GM12878 (cell line): Measurements from ENCODE around the gene TM6SF1. TPM values are rescaled to one million over a fixed set of nuclear protein-coding genes. Genes with fewer than 3 reads are reported as not detected.

Experiments
- ATAC-seq: fragments of 200-7000 bp; cut with Tn5 transposase; 3 replicates; pipeline ENCODE4 v1.9.1; 2020; ENCODE audit warnings: mild to moderate bottlenecking, moderate library complexity
- BruUV-seq: library from RNA; stranded (reverse); fragments of 400-500 nt; replicated peaks from 2 replicates; lab custom pipeline; 2021; lab: Mats Ljungman, UMichigan
- CTCF ChIA-PET: fragments of 300-600 bp; sonication (Branson Sonifier 250); formaldehyde crosslinking; extraction: SDS; loops from one replicate; lab custom pipeline; 2021; ENCODE audit warnings: inconsistent platforms; lab: Yijun Ruan, JAX
- POLR2A ChIA-PET: fragments of 350-600 bp; formaldehyde crosslinking; extraction: SDS; loops from one replicate; lab custom pipeline; 2021; ENCODE audit warnings: inconsistent platforms; lab: Charles Lee
- RAD21 ChIA-PET: fragments of 300-600 bp; sonication (Branson Sonifier 250); formaldehyde crosslinking; loops from one replicate; lab custom pipeline; 2023; ENCODE audit warnings: antibody characterized with exemption; ENCODE audit not compliant: unreplicated experiment; lab: Charles Lee
- SMC1A ChIA-PET: fragments of 300-600 bp; sonication (Branson Sonifier 250); formaldehyde crosslinking; loops from one replicate; lab custom pipeline; 2023; ENCODE audit not compliant: unreplicated experiment, uncharacterized antibody; lab: Charles Lee
- DNase-seq: peaks from one replicate; pipeline ENCODE4 v3.0.0-alpha.2; 2011; ENCODE audit warnings: low read depth, low spot score
- FAIRE-seq: peaks from 3 replicates; lab custom pipeline; 2011; peaks lifted over from hg19 to GRCh38; lab: Jason Lieb, UNC
- H2AFZ ChIP-seq: 2 replicates; pipeline ENCODE4 v1.6.0; 2011; ENCODE audit warnings: low read depth, low read length, control low read depth; ENCODE audit not compliant: control insufficient read depth
- H3K27ac ChIP-seq: 2 replicates; pipeline ENCODE4 v1.5.1; 2011; ENCODE audit warnings: control low read depth; ENCODE audit not compliant: control insufficient read depth, insufficient read depth
- H3K27me3 ChIP-seq, 2 experiments: replicated peaks in 1 of 2; 2 replicates each; pipeline versions ENCODE4 v1.6.0 to v1.6.1; 2011; ENCODE audit warnings: low read length in 1 of 2; ENCODE audit not compliant: control insufficient read depth in 2 of 2, insufficient read depth in 2 of 2
- H3K36me3 ChIP-seq, 2 experiments: 2 replicates each; pipeline ENCODE4 v1.5.1; 2011; ENCODE audit warnings: low read length in 1 of 2; ENCODE audit not compliant: control insufficient read depth in 2 of 2, insufficient read depth in 2 of 2
- H3K4me1 ChIP-seq: 2 replicates; pipeline ENCODE4 v1.6.1; 2011; ENCODE audit warnings: mild to moderate bottlenecking, low read length, moderate library complexity, mixed read lengths; ENCODE audit not compliant: control insufficient read depth, insufficient read depth
- H3K4me2 ChIP-seq: 2 replicates; pipeline ENCODE4 v1.6.0; 2011; ENCODE audit warnings: control low read depth; ENCODE audit not compliant: control insufficient read depth, insufficient read depth
- H3K4me3 ChIP-seq: fragments of 200-600 bp; sonication (generic); 2 replicates; pipeline ENCODE4 v1.5.1; 2016
- H3K79me2 ChIP-seq: 2 replicates; pipeline ENCODE4 v1.6.0; 2011; ENCODE audit warnings: low read length; ENCODE audit not compliant: control insufficient read depth, insufficient read depth
- H3K9ac ChIP-seq: 2 replicates; pipeline ENCODE4 v1.8.0; 2011; ENCODE audit warnings: low read length, control low read depth, mixed read lengths; ENCODE audit not compliant: control insufficient read depth, insufficient read depth
- H3K9me3 ChIP-seq: replicated peaks from 3 replicates; pipeline ENCODE4 v1.5.1; 2011; ENCODE audit warnings: mild to moderate bottlenecking, low read length; ENCODE audit not compliant: control insufficient read depth, insufficient read depth
- H4K20me1 ChIP-seq: 2 replicates; pipeline ENCODE4 v1.6.0; 2011; ENCODE audit not compliant: control insufficient read depth, insufficient read depth
- BCL11A ChIP-seq: IDR thresholded peaks from 2 replicates; pipeline ENCODE4 v1.6.1; 2011; ENCODE audit warnings: low read depth, low read length
- CHD4 ChIP-seq: fragments of 200-600 bp; sonication (generic); IDR thresholded peaks from 2 replicates; pipeline ENCODE4 v1.6.1; 2016; ENCODE audit warnings: mild to moderate bottlenecking
- CTCF ChIP-seq, 3 experiments: IDR thresholded peaks in 2 of 3; conservative IDR thresholded peaks in 1 of 3; 2 replicates each; pipeline ENCODE4 v1.5.1; 2011; ENCODE audit warnings: low read depth in 3 of 3, low read length in 3 of 3, mild to moderate bottlenecking in 3 of 3, control low read depth in 2 of 3, moderate library complexity in 2 of 3, inconsistent platforms in 1 of 3, mixed read lengths in 1 of 3; ENCODE audit not compliant: control insufficient read depth in 2 of 3, insufficient read depth in 1 of 3; ENCODE audit errors: extremely low read depth in 1 of 3
- CUX1 ChIP-seq: IDR thresholded peaks from 2 replicates; pipeline ENCODE4 v1.6.1; 2012; ENCODE audit warnings: improper control_type of control experiment, low read depth, low read length; ENCODE audit not compliant: insufficient replicate concordance
- NR2C1 ChIP-seq: fragments of 450-650 bp; IDR thresholded peaks from 2 replicates; pipeline ENCODE4 v1.6.1; 2017; ENCODE audit warnings: antibody characterized with exemption, mild to moderate bottlenecking, moderate library complexity
- PKNOX1 ChIP-seq: fragments of 450-650 bp; IDR thresholded peaks from 2 replicates; pipeline ENCODE4 v1.6.1; 2016; ENCODE audit warnings: mild to moderate bottlenecking
- POU2F2 ChIP-seq: IDR thresholded peaks from 3 replicates; pipeline ENCODE4 v1.6.1; 2011; ENCODE audit warnings: low read depth, mild to moderate bottlenecking, low read length, borderline replicate concordance
- SIN3A ChIP-seq: IDR thresholded peaks from 2 replicates; pipeline ENCODE4 v1.6.1; 2012; ENCODE audit warnings: low read depth, low read length, improper control_type of control experiment
- SP1 ChIP-seq: IDR thresholded peaks from one replicate; pipeline ENCODE4 v1.6.1; 2011; ENCODE audit warnings: low read depth, low read length
- SPI1 ChIP-seq: IDR thresholded peaks from 2 replicates; pipeline ENCODE4 v1.6.1; 2011; ENCODE audit warnings: low read depth, mild to moderate bottlenecking, low read length, moderate library complexity, borderline replicate concordance; ENCODE audit not compliant: insufficient read depth
- SREBF1 ChIP-seq: IDR thresholded peaks from 2 replicates; pipeline ENCODE4 v1.6.1; 2012; ENCODE audit warnings: mild to moderate bottlenecking, low read length
- STAT1 ChIP-seq: fragments of 450-650 bp; conservative IDR thresholded peaks from 2 replicates; pipeline ENCODE4 v1.6.1; 2014; ENCODE audit warnings: antibody characterized with exemption, mild to moderate bottlenecking
- WRNIP1 ChIP-seq: IDR thresholded peaks from 2 replicates; pipeline ENCODE4 v1.6.1; 2011; ENCODE audit warnings: low read depth, low read length, improper control_type of control experiment, borderline replicate concordance
- ZNF207 ChIP-seq: fragments of 450-650 bp; IDR thresholded peaks from 2 replicates; pipeline ENCODE4 v1.6.1; 2014; ENCODE audit warnings: antibody characterized with exemption, mild to moderate bottlenecking, borderline replicate concordance
- WGBS: methylation state at CpG from one replicate; pipeline ENCODE4 v1.1.6; 2016; ENCODE audit warnings: low lambda C conversion rate; ENCODE audit not compliant: insufficient replicate concordance, insufficient coverage; ENCODE audit errors: missing lambda C conversion rate; 5-methylcytosine and 5-hydroxymethylcytosine counted together
- in situ Hi-C: fragments of 300-500 bp; cut with MboI; formaldehyde crosslinking; loops from 9 replicates; pipeline ENCODE4 v1.14.3; 2018; ENCODE audit warnings: mixed read lengths
- intact Hi-C: fragments of 100-400 bp; cut with micrococcal nuclease; formaldehyde crosslinking; loops from one replicate; pipeline ENCODE4 v1.14.2; 2022; ENCODE audit not compliant: unreplicated experiment
- polyA plus RNA-seq, 11 experiments: library from polyadenylated mRNA; depleted of rRNA in 4 of 11; unstranded in 6 of 11; stranded (reverse) in 5 of 11; fragments of >200 nt; fragmentation: Nextera tagmentation in 4 of 11; fragmentation: Illumina TruSeq in 1 of 11; extraction: Ambion mirVana in 4 of 11; extraction: Trizol in 1 of 11; gene quantifications; 1 replicate in 1 of 11; 2 replicates in 10 of 11; pipeline versions ENCODE4 v1.2.1 to v1.2.3, GENCODE V29; 2011 to 2016; ENCODE audit warnings: inconsistent platforms in 2 of 11, missing spikeins in 2 of 11, low read depth in 1 of 11
- total RNA-seq, 4 experiments: library from RNA; depleted of rRNA in 3 of 4; stranded (reverse); fragments of >200 nt in 3 of 4; fragmentation: Illumina TruSeq in 1 of 4; extraction: Trizol in 1 of 4; gene quantifications; 2 replicates each; pipeline versions ENCODE4 v1.2.1 to v1.2.3, GENCODE V29; 2013 to 2021

Gene TM6SF1
- total and polyA plus RNA-seq, 10 of the 15 experiments (the other 5 are each of a cell fraction or from before 2014, with no cell fraction given) = 0.56 to 2.7 (median 1.2) TPM

GRCh38 chr15:83066734-83067637 lies 40.5 kb upstream of the TM6SF1 start, which contains the start of gene BTBD1:
Gene BTBD1, minus strand, starts transcription at chr15:83067252. Its CDS starts 101 bp downstream, at chr15:83067151.
- ChIA-PET RAD21 (interaction anchor here (0.8 to 1.4 kb wide), 3 partner anchors 27 to 138 kb away, joined by 3 read pairs; no protein-coding TSS in a partner anchor), POLR2A (interaction anchor here (0.6 to 1.8 kb wide), 5 partner anchors 10 to 139 kb away, joined by 3 to 8 read pairs (median 4); no protein-coding TSS in a partner anchor), SMC1A (no interaction called here), CTCF (interaction anchor here (0.7 to 2.0 kb wide), 3 partner anchors 10 to 141 kb away, joined by 3 to 9 read pairs (median 3); partner anchors contain the start of gene C15orf40)
- peak within 1 kb of the TSS; percentile 93 for H3K27ac ChIP-seq
- intact Hi-C loops (loop anchor here (2.0 to 5.0 kb wide), 3 partner anchors 55 to 525 kb away; partner anchors contain the start of genes C15orf40 and RPS17), in situ Hi-C loops (no loop called here)
- ATAC-seq (peak; percentile 88), FAIRE-seq (no peak), DNase-seq (peak; percentile 60)
- no peaks in the 10 kb centered on the region for H3K27me3 ChIP-seq
- H3K36me3 ChIP-seq = no peaks in the 10 kb centered on the region
- H2AFZ ChIP-seq = peak within 1 kb of the TSS; percentile 88
- peaks cover 55% of the 10 kb centered on the region for H3K79me2 ChIP-seq
- 1% methylated on average over 73 of the region's 90 CpGs for WGBS
- peaks cover 4% of the 10 kb centered on the region; the same call in 1 of the 2 replicates for H4K20me1 ChIP-seq
- BruUV-seq = no TSS peak
- H3K9ac ChIP-seq = peak within 1 kb of the TSS; percentile 94
- H3K4me3 ChIP-seq = peak within 1 kb of the TSS; percentile 96
- H3K4me1 ChIP-seq = peaks cover 21% of the 10 kb centered on the region
- H3K4me2 ChIP-seq = peak within 1 kb of the TSS; percentile 96
- no peaks in the 10 kb centered on the region; the same call in 2 of the 3 replicates for H3K9me3 ChIP-seq
- TF ChIP-seq STAT1 (no peak; the same call in 1 of the 2 replicates), BCL11A (no peak), CTCF (IDR thresholded peaks at IDR 0.05 in 2 of 3, conservative IDR thresholded peaks at IDR 0.05 in 1 of 3; ENCODE audit: control insufficient read depth in 2 of 3, extremely low read depth in 1 of 3, insufficient read depth in 1 of 3, low read depth in 3 of 3, low read length in 3 of 3) (0 out of 6 replicates have a peak, but pooled peaks of 2 of the 3 experiments have one; percentile 1 to 9), WRNIP1 (no peak), POU2F2 (peak; percentile 90; the same call in 2 of the 3 replicates), PKNOX1 (no peak), SPI1 (no peak), ZNF207 (peak; percentile 82; the same call in 1 of the 2 replicates), NR2C1 (peak; percentile 37; the same call in 1 of the 2 replicates), SP1 (peak; percentile 8), CHD4 (no peak), CUX1 (no peak), SIN3A (peak; percentile 79; the same call in 1 of the 2 replicates), SREBF1 (no peak)
